GM12873 (cell line): ENCODE results near the gene GNG7.
A peak's percentile ranks its signal among the peaks of the same experiment; 100 is the strongest.

Experiments
- TF ChIP-seq, protein P1 (sequence below): IDR thresholded peaks from 2 replicates; pipeline ENCODE4 v1.5.1; 2012; ENCODE audit warnings: low read depth, mild to moderate bottlenecking, moderate library complexity, low read length, control low read depth; ENCODE audit not compliant: insufficient read depth; ENCODE audit errors: missing control alignments

GNG7 gene

DNA sequence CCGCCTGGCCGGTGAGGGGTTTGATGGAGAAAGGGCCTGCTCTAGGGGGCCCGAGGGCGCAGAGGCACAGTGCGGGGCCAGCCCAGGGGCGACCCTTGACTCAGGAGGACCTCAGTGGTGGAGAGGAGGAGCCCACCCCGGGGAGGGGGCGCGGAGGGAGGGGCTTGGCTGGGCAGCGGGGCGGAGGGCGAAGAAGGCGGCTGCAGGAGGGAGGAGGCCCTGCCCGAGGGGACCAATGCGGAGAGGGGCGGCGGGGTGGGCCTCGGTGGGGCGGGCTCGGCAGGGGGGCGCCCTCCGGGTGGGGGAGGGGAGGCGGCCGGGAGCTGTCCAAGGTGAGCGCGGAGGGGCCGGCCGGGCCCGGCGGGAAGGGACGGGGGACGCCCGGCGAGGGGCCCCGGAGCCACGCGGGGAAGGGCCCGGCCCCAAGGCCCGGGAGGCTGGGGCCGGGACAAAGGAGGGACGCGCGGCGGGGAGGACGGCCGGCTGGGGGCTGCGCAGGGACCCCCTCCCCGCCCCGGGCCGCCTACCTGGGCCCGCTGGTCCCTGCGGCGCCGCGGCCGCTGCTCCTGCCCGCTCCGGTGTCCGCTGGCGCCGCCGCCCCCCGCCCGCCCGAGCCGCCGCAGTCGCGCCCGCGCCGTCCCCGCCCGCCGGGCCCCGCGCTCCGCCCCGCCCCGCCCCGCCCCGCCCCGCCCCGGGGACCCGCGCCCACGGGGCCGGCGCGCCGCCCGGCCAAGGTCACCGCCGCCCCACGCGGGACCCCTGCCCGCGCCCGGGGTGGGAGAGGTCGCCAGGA, 18.5 kb upstream of the GNG7 start, which contains the start of gene DIRAS1:
Gene DIRAS1, minus strand, starts transcription at position 596 of the 793 bp plus-strand sequence. CDS start 3,566 bp downstream, outside the sequence.
- TF ChIP-seq, protein P1, sequence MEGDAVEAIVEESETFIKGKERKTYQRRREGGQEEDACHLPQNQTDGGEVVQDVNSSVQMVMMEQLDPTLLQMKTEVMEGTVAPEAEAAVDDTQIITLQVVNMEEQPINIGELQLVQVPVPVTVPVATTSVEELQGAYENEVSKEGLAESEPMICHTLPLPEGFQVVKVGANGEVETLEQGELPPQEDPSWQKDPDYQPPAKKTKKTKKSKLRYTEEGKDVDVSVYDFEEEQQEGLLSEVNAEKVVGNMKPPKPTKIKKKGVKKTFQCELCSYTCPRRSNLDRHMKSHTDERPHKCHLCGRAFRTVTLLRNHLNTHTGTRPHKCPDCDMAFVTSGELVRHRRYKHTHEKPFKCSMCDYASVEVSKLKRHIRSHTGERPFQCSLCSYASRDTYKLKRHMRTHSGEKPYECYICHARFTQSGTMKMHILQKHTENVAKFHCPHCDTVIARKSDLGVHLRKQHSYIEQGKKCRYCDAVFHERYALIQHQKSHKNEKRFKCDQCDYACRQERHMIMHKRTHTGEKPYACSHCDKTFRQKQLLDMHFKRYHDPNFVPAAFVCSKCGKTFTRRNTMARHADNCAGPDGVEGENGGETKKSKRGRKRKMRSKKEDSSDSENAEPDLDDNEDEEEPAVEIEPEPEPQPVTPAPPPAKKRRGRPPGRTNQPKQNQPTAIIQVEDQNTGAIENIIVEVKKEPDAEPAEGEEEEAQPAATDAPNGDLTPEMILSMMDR: no peak

GRCh38 chr19:2719920-2720776, 17.7 kb upstream of the GNG7 start:
- TF ChIP-seq, protein P1: peak; percentile 20

GRCh38 chr19:2719232-2719735, 16.8 kb upstream of the GNG7 start:
- TF ChIP-seq, protein P1: no peak

- TF ChIP-seq, protein P1: no peak
Observed at GRCh38 chr19:2717638-2718541, 15.4 kb upstream of the GNG7 start.

DNA sequence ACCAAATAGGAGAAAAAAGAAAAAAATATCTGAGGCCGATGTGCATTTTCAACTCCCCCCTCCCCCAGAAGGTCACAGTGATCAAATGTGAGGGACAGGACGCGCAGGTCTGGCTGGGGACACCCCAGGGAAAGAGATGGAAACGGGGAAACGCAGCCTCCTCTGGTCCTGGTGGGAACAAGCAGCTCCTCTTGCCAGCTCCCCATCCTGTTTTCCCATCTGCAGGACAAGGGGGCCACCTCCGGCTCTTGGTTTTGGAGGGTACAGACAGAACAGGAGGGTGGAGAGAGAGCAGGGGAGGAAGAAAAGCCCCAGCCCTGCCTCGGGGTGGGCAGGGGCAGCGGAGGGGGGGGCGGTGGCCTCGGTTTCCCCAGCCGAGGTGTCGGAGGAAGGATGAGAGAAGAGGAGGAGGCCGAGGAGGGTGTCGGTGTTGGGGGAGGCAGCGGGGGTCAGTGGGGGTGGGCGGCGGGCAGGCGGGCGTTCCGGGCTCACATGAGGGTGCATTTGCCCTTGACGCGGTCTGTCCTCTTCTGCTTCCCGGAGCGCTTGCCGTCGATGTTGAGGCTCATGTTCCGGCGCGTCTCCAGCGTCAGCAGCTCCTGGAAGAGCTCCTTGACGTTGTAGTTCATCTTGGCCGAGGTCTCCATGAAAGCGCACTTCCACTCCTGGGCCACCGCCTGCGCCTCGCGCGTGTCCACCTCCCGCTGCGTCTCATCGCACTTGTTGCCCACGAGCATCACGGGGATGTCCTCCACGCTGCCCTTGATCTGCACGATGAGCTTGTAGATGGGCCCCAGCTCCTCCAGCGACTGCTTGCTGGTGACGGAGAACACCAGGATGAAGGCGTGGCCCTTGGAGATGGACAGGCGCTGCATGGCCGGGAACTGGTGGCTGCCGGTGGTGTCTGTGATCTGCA, 14.5 kb upstream of the GNG7 start:
- TF ChIP-seq, protein P1: no peak

- TF ChIP-seq, protein P1: no peak
Observed at GRCh38 chr19:2716275-2716650, 13.8 kb upstream of the GNG7 start.
